GM13976 (cell line): Measurements from ENCODE around the gene TMEM131.
"Not testable (repeated sequence)": the region's sequence is repeated elsewhere in the genome, so short reads cannot be mapped to it uniquely, and the experiment has no call there.

Experiments used
- DNase-seq: peaks from one replicate; pipeline ENCODE4 v3.0.0; 2012; ENCODE audit warnings: low spot score
- CTCF ChIP-seq: IDR thresholded peaks from 2 replicates; pipeline ENCODE4 v1.5.1; 2012; ENCODE audit warnings: borderline replicate concordance, mild to moderate bottlenecking; ENCODE audit not compliant: insufficient read depth; ENCODE audit errors: extremely low read depth, missing control alignments, control extremely low read depth
- in situ Hi-C: fragments of 300-500 bp; cut with MboI; formaldehyde crosslinking; loops from one replicate; pipeline ENCODE4 v1.12.0; 2022; ENCODE audit warnings: low sequenced_read_pairs, mixed read lengths, inconsistent platforms; ENCODE audit not compliant: unreplicated experiment

TMEM131 gene

GRCh38 chr2:97714084-97714949 is 281.4 kb downstream of the TMEM131 start:
- no peak for TF ChIP-seq CTCF
- in situ Hi-C loops = no loop called here
- DNase-seq = no peak

GRCh38 chr2:97713296-97714083 is 282.3 kb downstream of the TMEM131 start, which contains the start of gene ZAP70:
ZAP70 (plus strand) TSS chr2:97713576; CDS start chr2:97724037, 10,461 bp downstream.
- no peak for DNase-seq

GRCh38 chr2:97712693-97713295 is 283.0 kb downstream of the TMEM131 start:
- TF ChIP-seq CTCF = no peak
- in situ Hi-C loops = no loop called here
- no peak for DNase-seq

More at GRCh38 chr2:97713296-97714083, 282.3 kb downstream of the TMEM131 start, which contains the start of gene ZAP70:
- TF ChIP-seq CTCF = no peak
- in situ Hi-C loops = no loop called here

GRCh38 chr2:97712175-97712574 is 283.6 kb downstream of the TMEM131 start:
- in situ Hi-C loops, DNase-seq: not testable (repeated sequence)

- no peak for DNase-seq
- in situ Hi-C loops = no loop called here
- no peak for TF ChIP-seq CTCF
Observed at GRCh38 chr2:97711394-97711711, 284.4 kb downstream of the TMEM131 start.

GRCh38 chr2:97708608-97709007 is 287.1 kb downstream of the TMEM131 start:
- no peak for DNase-seq
- in situ Hi-C loops = loop anchor here (10.0 kb wide), 1 partner anchor 676 kb away; no protein-coding TSS in a partner anchor
- TF ChIP-seq CTCF = no peak
